Fibroblast of pulmonary artery (primary cell): Measurements from ENCODE around the gene ZNF710.
A peak's percentile ranks its signal among the peaks of the same experiment; 100 is the strongest.
"Not testable (repeated sequence)": the region's sequence is repeated elsewhere in the genome, so short reads cannot be mapped to it uniquely, and the experiment has no call there.

ENCODE experiments used
- DNase-seq: peaks from one replicate; pipeline ENCODE4 v3.0.0-alpha.2; 2010; ENCODE audit warnings: low read depth
- H3K4me3 ChIP-seq: replicated peaks from 2 replicates; pipeline ENCODE4 v1.5.1; 2011; ENCODE audit warnings: low read depth, mild to moderate bottlenecking, control low read depth, low read length, moderate library complexity
- TF ChIP-seq, protein P1 (sequence below): IDR thresholded peaks from 2 replicates; pipeline ENCODE4 v1.5.1; 2011; ENCODE audit warnings: mild to moderate bottlenecking, control low read depth, low read length, inconsistent platforms; ENCODE audit errors: missing control alignments

The ZNF710 gene

DNA sequence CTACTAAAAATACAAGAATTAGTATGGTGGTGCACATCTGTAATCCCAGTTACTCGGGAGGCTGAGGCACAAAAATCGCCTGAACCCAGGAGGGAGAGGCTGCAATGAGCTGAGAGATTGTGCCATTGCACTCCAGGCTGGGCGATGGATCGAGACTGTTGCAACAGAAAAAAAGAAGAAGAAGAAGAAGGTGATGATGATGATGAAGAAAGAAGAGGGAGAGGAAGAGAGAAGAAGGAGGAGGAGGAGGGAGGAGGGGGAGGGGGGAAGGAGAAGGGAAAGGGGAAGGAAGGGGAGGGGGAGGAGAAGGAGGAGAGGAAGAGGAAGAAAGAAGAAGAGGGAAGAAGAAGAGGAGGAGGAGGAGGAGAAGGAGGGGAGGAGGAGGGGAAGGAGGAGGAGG is 33.2 kb upstream of the ZNF710 start:
- DNase-seq = no peak
- TF ChIP-seq, protein P1, sequence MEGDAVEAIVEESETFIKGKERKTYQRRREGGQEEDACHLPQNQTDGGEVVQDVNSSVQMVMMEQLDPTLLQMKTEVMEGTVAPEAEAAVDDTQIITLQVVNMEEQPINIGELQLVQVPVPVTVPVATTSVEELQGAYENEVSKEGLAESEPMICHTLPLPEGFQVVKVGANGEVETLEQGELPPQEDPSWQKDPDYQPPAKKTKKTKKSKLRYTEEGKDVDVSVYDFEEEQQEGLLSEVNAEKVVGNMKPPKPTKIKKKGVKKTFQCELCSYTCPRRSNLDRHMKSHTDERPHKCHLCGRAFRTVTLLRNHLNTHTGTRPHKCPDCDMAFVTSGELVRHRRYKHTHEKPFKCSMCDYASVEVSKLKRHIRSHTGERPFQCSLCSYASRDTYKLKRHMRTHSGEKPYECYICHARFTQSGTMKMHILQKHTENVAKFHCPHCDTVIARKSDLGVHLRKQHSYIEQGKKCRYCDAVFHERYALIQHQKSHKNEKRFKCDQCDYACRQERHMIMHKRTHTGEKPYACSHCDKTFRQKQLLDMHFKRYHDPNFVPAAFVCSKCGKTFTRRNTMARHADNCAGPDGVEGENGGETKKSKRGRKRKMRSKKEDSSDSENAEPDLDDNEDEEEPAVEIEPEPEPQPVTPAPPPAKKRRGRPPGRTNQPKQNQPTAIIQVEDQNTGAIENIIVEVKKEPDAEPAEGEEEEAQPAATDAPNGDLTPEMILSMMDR = no peak
- H3K4me3 ChIP-seq = no peak overlapping the region

GRCh38 chr15:89971592-89971997 is 29.5 kb upstream of the ZNF710 start:
- peak; percentile 60 for DNase-seq
- no peak overlapping the region for H3K4me3 ChIP-seq
- TF ChIP-seq, protein P1 = peak; percentile 79

- TF ChIP-seq, protein P1 = no peak
- H3K4me3 ChIP-seq = no peak overlapping the region
- no peak for DNase-seq
Measured at GRCh38 chr15:89972085-89972484, 29.0 kb upstream of the ZNF710 start.

GRCh38 chr15:89975482-89976245 is 25.5 kb upstream of the ZNF710 start:
- H3K4me3 ChIP-seq = no peak overlapping the region
- DNase-seq = no peak
- TF ChIP-seq, protein P1 = no peak

DNA sequence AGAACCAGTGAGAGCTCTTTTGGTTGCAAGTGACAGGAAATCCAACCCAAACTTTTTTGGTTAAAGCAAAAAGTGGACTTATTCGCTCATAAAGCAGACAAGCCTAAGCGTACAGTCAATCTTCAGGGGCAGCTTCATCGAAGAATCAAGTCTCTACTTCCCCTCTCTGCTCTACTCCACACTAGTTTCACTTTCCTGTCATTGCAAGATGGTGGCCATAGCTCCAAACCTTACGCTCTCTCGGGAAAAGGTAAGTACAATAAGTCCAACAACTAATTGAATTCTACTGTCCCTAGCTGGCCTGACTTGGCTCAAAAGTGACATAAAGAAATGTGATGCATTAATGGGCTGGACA is 24.9 kb upstream of the ZNF710 start:
- TF ChIP-seq, protein P1 = no peak
- no peak for DNase-seq
- H3K4me3 ChIP-seq = no peak overlapping the region

GRCh38 chr15:89977836-89978235 is 23.3 kb upstream of the ZNF710 start:
- DNase-seq, H3K4me3 ChIP-seq: not testable (repeated sequence)

- H3K4me3 ChIP-seq = no peak overlapping the region
- TF ChIP-seq, protein P1 = no peak
- no peak for DNase-seq
Measured at GRCh38 chr15:89978914-89979313, 22.2 kb upstream of the ZNF710 start.
